Measurements from ENCODE around the gene NDUFB8. TPM values are rescaled to one million over a fixed set of nuclear protein-coding genes. Genes with fewer than 3 reads are reported as not detected.

NDUFB8 gene
- total RNA-seq, 1 experiment from 2014 or later, result 184 TPM

Other genes starting within 250 kb of the NDUFB8 start
- gene BLOC1S2, start 243.2 kb downstream of the NDUFB8 start, total RNA-seq (2014; rRNA removed; shearing (Covaris generic)), result 55.2 and 99.9 TPM in 2 replicates
- gene PKD2L1, start 199.6 kb downstream of the NDUFB8 start, total RNA-seq (2014; rRNA removed; shearing (Covaris generic)), result not detected in 2 replicates
- gene SCD, start 182.6 kb downstream of the NDUFB8 start, total RNA-seq (2014; rRNA removed; shearing (Covaris generic)), result 458 and 512 TPM in 2 replicates
- gene WNT8B, start 66.9 kb downstream of the NDUFB8 start, total RNA-seq (2014; rRNA removed; shearing (Covaris generic)), result not detected in 2 replicates
- 0.31 and 0.33 TPM in 2 replicates for gene SEC31B, start 10.0 kb downstream of the NDUFB8 start, total RNA-seq (2014; rRNA removed; shearing (Covaris generic))
- 5.6 and 6.4 TPM in 2 replicates for gene HIF1AN, start 6.1 kb upstream of the NDUFB8 start, total RNA-seq (2014; rRNA removed; shearing (Covaris generic))
- gene PAX2, start 215.7 kb upstream of the NDUFB8 start, total RNA-seq (2014; rRNA removed; shearing (Covaris generic)), result not detected in 2 replicates

Data from H4 (cell line).